ENCODE results near the gene ZBTB21.

GRCh38 chr21:42039911-42040351, 29.8 kb upstream of the ZBTB21 start:
- TF ChIP-seq CTCF (IDR thresholded peaks at IDR 0.05; ENCODE audit: low read length) = no peak
- TF ChIP-seq EZH2 (optimal IDR thresholded peaks at IDR 0.05; ENCODE audit: low read depth, low read length) = no peak

All from MM.1S (cell line).